Hepatocyte (in vitro differentiated cells): ENCODE measurements around the gene CA14. TPM values are rescaled to one million over a fixed set of nuclear protein-coding genes. Genes with fewer than 3 reads are reported as not detected.

ENCODE experiments used
- DNase-seq: peaks from one replicate; pipeline ENCODE4 v3.0.0-alpha.2; 2016; ENCODE audit warnings: low spot score
- H2AFZ ChIP-seq: fragments of 200-600 bp; sonication (generic); 2 replicates; pipeline ENCODE4 v1.6.0; 2016; ENCODE audit warnings: antibody characterized with exemption, mild to moderate bottlenecking
- H3K27ac ChIP-seq: fragments of 200-600 bp; sonication (generic); 2 replicates; pipeline ENCODE4 v1.5.1; 2016; ENCODE audit warnings: mild to moderate bottlenecking
- H3K27me3 ChIP-seq: fragments of 200-600 bp; sonication (generic); 2 replicates; pipeline ENCODE4 v1.6.1; 2016
- H3K36me3 ChIP-seq: fragments of 200-600 bp; sonication (generic); replicated peaks from 2 replicates; pipeline ENCODE4 v1.5.1; 2016; ENCODE audit warnings: low read depth; ENCODE audit not compliant: insufficient read depth
- H3K4me1 ChIP-seq: fragments of 200-600 bp; sonication (generic); 2 replicates; pipeline ENCODE4 v1.5.1; 2016; ENCODE audit warnings: mild to moderate bottlenecking, moderate library complexity; ENCODE audit not compliant: insufficient read depth
- H3K4me2 ChIP-seq: fragments of 200-600 bp; sonication (generic); 2 replicates; pipeline ENCODE4 v1.6.0; 2016
- H3K4me3 ChIP-seq: fragments of 200-600 bp; sonication (generic); 2 replicates; pipeline ENCODE4 v1.5.1; 2016; ENCODE audit warnings: mild to moderate bottlenecking
- H3K79me2 ChIP-seq: fragments of 200-600 bp; sonication (generic); 2 replicates; pipeline ENCODE4 v1.6.0; 2017; ENCODE audit warnings: mild to moderate bottlenecking
- H3K9me2 ChIP-seq: fragments of 200-600 bp; sonication (generic); replicated peaks from 2 replicates; pipeline ENCODE4 v1.6.0; 2017; ENCODE audit warnings: mild to moderate bottlenecking; ENCODE audit not compliant: insufficient read depth
- H3K9me3 ChIP-seq: fragments of 200-600 bp; sonication (generic); 2 replicates; pipeline ENCODE4 v1.5.1; 2016; ENCODE audit warnings: low read depth, mild to moderate bottlenecking
- H4K20me1 ChIP-seq: fragments of 200-600 bp; sonication (generic); 2 replicates; pipeline ENCODE4 v1.6.0; 2016; ENCODE audit warnings: mild to moderate bottlenecking; ENCODE audit not compliant: insufficient read depth, poor library complexity, severe bottlenecking
- CTCF ChIP-seq: fragments of 200-600 bp; sonication (generic); IDR thresholded peaks from 2 replicates; pipeline ENCODE4 v1.5.1; 2016; ENCODE audit warnings: antibody characterized with exemption, mild to moderate bottlenecking; ENCODE audit not compliant: poor library complexity
- EZH2 ChIP-seq: fragments of 200-600 bp; sonication (generic); IDR thresholded peaks from 2 replicates; pipeline ENCODE4 v1.6.1; 2016; ENCODE audit warnings: antibody characterized with exemption, mild to moderate bottlenecking, borderline replicate concordance
- EZH2phosphoT487 ChIP-seq: fragments of 200-600 bp; sonication (generic); IDR thresholded peaks from one replicate; pipeline ENCODE4 v1.6.1; 2018; ENCODE audit warnings: antibody characterized with exemption, mild to moderate bottlenecking, low read depth, moderate library complexity; ENCODE audit not compliant: unreplicated experiment, severe bottlenecking
- WGBS: methylation state at CpG from one replicate; pipeline ENCODE4 v1.1.6; 2016; ENCODE audit warnings: low lambda C conversion rate; ENCODE audit errors: missing lambda C conversion rate; 5-methylcytosine and 5-hydroxymethylcytosine counted together
- polyA plus RNA-seq: library from polyadenylated mRNA; unstranded; fragments of >200 nt; fragmentation: Nextera tagmentation; extraction: Ambion mirVana; gene quantifications from 2 replicates; pipeline ENCODE4 v1.2.1, GENCODE V29; 2016
- total RNA-seq: library from RNA; depleted of rRNA; stranded (reverse); fragments of >200 nt; gene quantifications from 2 replicates; pipeline ENCODE4 v1.2.3, GENCODE V29; 2014

CA14 gene
- total and polyA plus RNA-seq, 2 experiments from 2014 or later, result 4.6 to 7.3 TPM

- peak; percentile 95 for DNase-seq
- Histone ChIP-seq H3K4me3 (peak within 1 kb of the TSS; percentile 48), H3K4me2 (peak within 1 kb of the TSS; percentile 96), H4K20me1 (no peaks in the 10 kb centered on the region), H2AFZ (peak within 1 kb of the TSS; percentile 91), H3K36me3 (no peaks in the 10 kb centered on the region), H3K27me3 (no peaks in the 10 kb centered on the region), H3K4me1 (peaks cover 16% of the 10 kb centered on the region), H3K79me2 (peaks cover 31% of the 10 kb centered on the region), H3K9me2 (no peaks in the 10 kb centered on the region), H3K27ac (peak within 1 kb of the TSS; percentile 89), H3K9me3 (no peaks in the 10 kb centered on the region)
- TF ChIP-seq EZH2phosphoT487 (no peak), EZH2 (no peak), CTCF (no peak)
- WGBS, result 12% methylated on average over 43 of the region's 43 CpGs
These were observed 36.1 kb downstream of the CA14 start, which contains the start of gene MRPS21 for GRCh38 chr1:150293433-150294253. MRPS21 (plus strand) TSS chr1:150293861; CDS start chr1:150294367, 506 bp downstream.

GRCh38 chr1:150295476-150295875 is 37.9 kb downstream of the CA14 start:
- no peaks in the 10 kb centered on the region for H4K20me1 ChIP-seq
- H3K36me3 ChIP-seq, result no peaks in the 10 kb centered on the region
- no peak overlapping the region for H3K4me2 ChIP-seq
- H3K4me3 ChIP-seq, result no peak overlapping the region
- H3K27me3 ChIP-seq, result no peaks in the 10 kb centered on the region
- no peak for DNase-seq
- H3K4me1 ChIP-seq, result peaks cover 16% of the 10 kb centered on the region
- TF ChIP-seq EZH2 (no peak), CTCF (no peak), EZH2phosphoT487 (no peak)
- WGBS, result 98% methylated on average over 2 of the region's 2 CpGs
- no peaks in the 10 kb centered on the region for H3K9me2 ChIP-seq
- no peak overlapping the region for H2AFZ ChIP-seq
- peaks cover 31% of the 10 kb centered on the region for H3K79me2 ChIP-seq
- H3K9me3 ChIP-seq, result no peaks in the 10 kb centered on the region
- no peak overlapping the region for H3K27ac ChIP-seq

- Histone ChIP-seq H3K27ac (no peak overlapping the region), H4K20me1 (no peaks in the 10 kb centered on the region), H3K36me3 (no peaks in the 10 kb centered on the region), H3K9me3 (no peaks in the 10 kb centered on the region), H2AFZ (no peak overlapping the region), H3K27me3 (no peaks in the 10 kb centered on the region), H3K9me2 (no peaks in the 10 kb centered on the region), H3K4me3 (no peak overlapping the region), H3K4me2 (no peak overlapping the region), H3K79me2 (peaks cover 16% of the 10 kb centered on the region), H3K4me1 (peaks cover 7% of the 10 kb centered on the region)
- DNase-seq, result no peak
- WGBS, result 97% methylated on average over 3 of the region's 3 CpGs
- TF ChIP-seq EZH2, result no peak
- no peak for TF ChIP-seq CTCF
- TF ChIP-seq EZH2phosphoT487, result no peak
These were observed 42.1 kb downstream of the CA14 start for GRCh38 chr1:150299716-150300115.
